Stimulated activated CD8-positive, alpha-beta memory T cell treated with anti-CD3 and anti-CD28 coated beads, Interleukin-12 subunit alpha, Interleukin-12 subunit beta, amount 100 ng/mL, for 4 hours (primary cell): ENCODE data around the gene PPP1R1B.
A peak's percentile ranks its signal among the peaks of the same experiment; 100 is the strongest.

Experiments used
- DNase-seq: peaks from one replicate; pipeline ENCODE4 v3.0.0-alpha.2; 2020; ENCODE audit warnings: low read depth

PPP1R1B gene

GRCh38 chr17:39615434-39615833 lies 11.3 kb upstream of the PPP1R1B start:
- no peak for DNase-seq

DNA sequence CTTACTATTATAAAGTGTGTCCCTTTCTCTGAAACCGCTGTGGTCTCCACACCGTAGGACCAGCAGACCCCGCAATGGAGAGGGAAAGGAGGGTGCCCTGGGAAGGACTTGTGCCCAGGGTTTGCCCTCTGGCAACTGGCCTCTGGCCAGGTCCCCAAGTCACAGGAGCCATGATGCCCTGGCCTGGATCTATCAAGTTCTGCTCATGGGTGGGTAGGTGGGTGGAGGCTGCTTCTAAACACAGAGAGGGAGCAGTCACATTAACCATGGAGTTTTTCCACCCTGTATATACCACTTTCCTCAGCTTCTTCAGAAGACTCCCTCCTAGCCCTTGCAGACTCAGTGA lies 9.7 kb upstream of the PPP1R1B start:
- no peak for DNase-seq

GRCh38 chr17:39617446-39618245 lies 9.1 kb upstream of the PPP1R1B start:
- DNase-seq = peak; percentile 37

- DNase-seq = no peak
These were observed 8.4 kb upstream of the PPP1R1B start for GRCh38 chr17:39618246-39618913.

DNA sequence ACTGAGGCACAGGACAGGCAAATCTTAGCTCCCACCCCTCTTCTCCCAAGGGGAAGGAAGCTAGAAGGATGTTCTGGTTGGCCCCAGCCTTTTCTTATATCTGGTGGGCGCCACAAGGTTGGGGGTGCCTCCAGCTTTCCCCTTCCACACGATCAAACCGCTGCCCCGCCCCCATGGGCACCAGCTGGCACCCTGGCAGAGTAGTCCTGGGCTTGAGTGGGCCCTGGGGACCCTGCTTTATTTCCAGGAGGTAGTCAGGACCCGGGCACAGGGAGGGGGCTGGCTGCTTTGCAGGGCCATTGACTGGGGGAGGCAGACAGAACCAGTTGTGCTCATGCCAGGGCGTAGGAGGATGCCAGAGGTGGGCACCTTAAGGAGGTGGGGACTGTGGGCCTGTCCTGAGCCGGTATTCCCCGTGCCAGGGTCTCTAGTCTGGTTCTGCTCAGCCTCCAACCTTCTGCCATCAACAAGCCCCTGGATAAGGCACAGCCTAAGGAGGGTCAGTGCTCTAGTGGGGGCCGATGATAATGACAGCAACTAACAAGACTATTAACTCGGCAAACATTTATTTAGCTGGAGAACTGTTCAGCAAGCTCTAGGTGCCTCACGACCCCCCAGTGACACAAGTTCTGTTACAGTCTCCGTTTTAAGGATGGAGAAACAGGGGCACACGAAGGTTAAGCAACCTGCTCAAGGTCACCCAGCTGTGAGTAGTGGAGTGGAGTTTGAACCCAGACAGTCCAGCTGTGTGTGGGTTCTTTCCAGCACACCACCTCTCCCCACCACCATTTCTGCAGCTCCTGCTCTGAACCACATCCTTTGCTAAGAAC lies 7.6 kb upstream of the PPP1R1B start:
- no peak for DNase-seq

DNA sequence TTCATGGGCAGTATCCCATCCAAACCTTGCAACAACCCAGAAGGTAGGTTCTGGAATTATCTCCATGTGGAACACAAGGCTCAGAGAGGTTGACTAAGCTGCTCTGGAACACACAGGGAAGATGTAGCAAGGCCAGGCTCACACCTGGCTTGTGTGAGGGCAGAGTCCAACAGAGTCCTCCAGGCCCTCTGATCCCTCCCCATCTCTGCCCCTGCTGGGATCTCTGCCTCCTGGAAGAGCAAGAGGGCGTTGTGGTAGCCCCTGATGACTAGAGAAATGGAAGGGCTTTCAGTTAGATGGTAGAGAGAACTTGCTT lies 7.0 kb upstream of the PPP1R1B start:
- no peak for DNase-seq

GRCh38 chr17:39621523-39622379 lies 5.0 kb upstream of the PPP1R1B start:
- peak; percentile 72 for DNase-seq

DNA sequence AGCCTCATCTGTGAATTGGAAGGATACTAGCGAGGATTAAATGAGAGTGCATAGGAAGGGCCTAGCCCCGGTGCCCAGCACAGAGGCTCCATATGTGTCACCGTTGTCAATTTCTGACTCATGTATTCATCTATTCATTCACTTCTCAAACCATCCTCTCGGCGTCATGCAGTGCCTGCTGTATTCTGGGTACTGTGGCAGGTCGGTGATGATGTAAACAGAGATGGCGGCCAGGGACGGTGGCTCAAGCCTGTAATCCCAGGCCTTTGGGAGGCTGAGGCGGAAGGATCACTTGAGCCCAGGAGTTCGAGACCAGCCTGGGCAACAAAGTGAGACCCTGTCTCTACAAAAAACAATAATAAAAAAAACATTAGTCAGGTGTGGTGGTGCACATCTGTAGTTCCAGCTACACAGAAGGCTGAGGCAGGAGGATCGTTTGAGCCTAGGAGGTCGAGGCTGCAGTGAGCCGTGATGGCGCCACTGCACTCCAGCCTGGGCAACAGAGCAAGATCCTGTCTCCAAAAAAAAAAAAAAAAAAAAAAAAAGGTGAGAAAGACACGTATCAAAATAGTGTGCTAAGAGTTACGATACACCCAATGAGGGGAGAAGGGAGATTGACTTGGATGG lies 4.3 kb upstream of the PPP1R1B start:
- no peak for DNase-seq

GRCh38 chr17:39623356-39623950 lies 3.3 kb upstream of the PPP1R1B start:
- peak; percentile 66 for DNase-seq

DNA sequence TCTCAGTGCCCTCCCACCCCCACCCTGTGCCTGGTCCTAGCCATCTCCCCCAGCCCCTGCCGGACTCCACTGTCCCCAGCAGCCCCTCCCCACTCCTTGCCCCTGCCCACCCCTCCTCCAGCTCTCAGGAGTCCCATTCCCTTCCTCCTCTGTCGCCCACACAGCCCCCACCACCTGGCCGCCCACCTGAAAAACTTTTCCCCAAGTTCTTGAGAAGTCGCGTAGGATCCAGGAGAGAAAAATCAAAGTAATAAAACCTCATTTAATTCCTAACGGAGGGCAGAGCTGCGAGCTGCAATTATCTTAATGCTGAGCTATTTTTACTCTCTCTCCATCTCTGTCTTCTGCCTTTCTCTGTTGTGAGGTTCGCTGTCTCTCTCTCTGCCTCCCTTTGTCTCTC lies 2.4 kb upstream of the PPP1R1B start:
- no peak for DNase-seq

DNA sequence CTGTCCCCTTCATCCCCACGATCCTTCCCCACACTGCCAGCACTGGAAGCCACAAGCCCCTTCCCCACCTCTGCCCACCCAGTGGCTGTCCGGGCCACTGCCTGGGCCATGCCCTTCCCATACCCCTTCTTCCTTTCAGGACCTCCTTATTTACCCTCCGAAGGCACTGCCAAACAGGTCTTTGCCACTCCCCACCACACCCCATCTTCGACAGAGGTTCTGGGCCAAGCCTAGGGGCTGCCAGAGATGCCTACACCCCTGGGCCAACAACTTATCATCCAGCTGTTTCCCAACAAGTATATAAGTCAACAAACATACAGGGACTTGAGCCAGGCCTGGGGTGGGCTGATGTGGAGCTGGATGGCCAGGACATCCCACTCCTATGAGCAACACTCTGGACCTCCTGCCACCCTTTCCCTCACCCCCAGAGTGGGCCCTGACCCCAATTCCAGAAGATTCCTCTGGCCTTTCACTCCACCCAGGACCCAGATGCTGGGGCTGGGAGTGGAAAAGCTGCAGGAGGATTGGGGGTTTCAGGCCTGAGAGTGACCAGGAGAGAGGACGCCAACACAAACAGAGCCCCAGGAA lies 1.5 kb upstream of the PPP1R1B start:
- no peak for DNase-seq

DNA sequence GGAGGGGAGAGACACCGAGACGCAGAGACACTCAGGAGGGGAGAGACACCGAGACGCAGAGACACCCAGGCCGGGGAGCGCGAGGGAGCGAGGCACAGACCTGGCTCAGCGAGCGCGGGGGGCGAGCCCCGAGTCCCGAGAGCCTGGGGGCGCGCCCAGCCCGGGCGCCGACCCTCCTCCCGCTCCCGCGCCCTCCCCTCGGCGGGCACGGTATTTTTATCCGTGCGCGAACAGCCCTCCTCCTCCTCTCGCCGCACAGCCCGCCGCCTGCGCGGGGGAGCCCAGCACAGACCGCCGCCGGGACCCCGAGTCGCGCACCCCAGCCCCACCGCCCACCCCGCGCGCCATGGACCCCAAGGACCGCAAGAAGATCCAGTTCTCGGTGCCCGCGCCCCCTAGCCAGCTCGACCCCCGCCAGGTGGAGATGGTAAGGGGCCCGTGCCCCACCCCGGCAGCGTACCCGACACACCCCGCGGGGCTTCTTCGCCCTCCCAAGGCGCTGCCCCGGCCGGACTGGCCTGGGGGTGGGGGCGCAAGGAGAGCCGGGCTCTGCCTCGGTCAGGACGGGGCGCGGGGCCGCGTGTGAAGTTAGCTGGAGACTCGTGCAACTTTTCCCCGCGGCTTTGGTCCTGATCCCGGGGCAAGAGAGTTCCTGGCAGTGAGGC lies 427 bp downstream of the PPP1R1B start:
- no peak for DNase-seq

GRCh38 chr17:39627712-39628516 lies 1.2 kb downstream of the PPP1R1B start:
- DNase-seq = no peak

- DNase-seq = no peak
These were observed 2.1 kb downstream of the PPP1R1B start for GRCh38 chr17:39628655-39629493.

DNA sequence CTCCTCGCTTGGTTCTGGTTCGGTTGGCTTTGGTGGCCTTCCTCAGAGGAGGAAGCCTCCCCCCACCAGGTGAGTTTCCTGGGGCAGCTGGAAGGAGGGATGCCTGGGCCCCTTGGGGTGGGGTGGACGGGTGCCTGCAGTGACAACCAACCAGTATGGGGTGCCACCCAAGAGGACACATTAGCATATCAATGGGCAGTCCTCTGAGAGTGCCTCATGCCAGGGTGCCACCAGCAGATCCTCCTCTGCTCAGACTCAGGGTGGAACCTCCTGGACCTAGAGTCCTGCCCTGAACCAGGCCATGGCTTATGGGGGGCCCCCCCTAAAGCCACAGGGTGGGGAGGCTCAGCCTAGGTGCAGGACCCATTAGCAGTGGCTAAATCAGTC lies 2.7 kb downstream of the PPP1R1B start:
- no peak for DNase-seq

- no peak for DNase-seq
These were observed 3.1 kb downstream of the PPP1R1B start for GRCh38 chr17:39629898-39630297.

GRCh38 chr17:39631403-39631802 lies 4.7 kb downstream of the PPP1R1B start:
- no peak for DNase-seq

GRCh38 chr17:39632153-39632941 lies 5.6 kb downstream of the PPP1R1B start:
- DNase-seq = no peak
